NCI-H1436 treated with DMSO at 0.1 percent for 48 hours (cell line): Measurements from ENCODE around the gene ADAMTS12.
"Not testable (repeated sequence)": the region's sequence is repeated elsewhere in the genome, so short reads cannot be mapped to it uniquely, and the experiment has no call there.

ENCODE experiments used
- DNase-seq: peaks from one replicate; lab custom pipeline; 2025; lab: John Stamatoyannopoulos, UW

The ADAMTS12 gene

DNA sequence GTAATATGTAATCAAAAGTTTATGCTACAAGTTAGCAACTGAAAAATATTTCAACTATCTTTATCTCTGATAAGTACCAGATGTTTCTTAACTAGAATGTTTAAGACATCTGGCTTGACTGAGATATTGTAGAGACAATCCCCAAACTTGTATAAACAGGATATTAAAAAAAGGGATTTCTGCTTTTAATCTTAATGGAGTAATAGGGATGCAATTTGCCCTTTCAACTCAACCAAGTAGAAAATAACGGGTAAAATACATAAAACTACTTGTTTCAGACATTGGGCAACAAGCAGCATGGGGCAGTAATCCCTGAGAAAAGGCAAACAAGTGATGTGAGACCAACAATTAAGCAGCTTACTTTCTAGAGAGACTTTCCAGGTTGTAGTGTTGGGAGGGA lies 9.4 kb upstream of the ADAMTS12 start:
- no peak for DNase-seq

DNA sequence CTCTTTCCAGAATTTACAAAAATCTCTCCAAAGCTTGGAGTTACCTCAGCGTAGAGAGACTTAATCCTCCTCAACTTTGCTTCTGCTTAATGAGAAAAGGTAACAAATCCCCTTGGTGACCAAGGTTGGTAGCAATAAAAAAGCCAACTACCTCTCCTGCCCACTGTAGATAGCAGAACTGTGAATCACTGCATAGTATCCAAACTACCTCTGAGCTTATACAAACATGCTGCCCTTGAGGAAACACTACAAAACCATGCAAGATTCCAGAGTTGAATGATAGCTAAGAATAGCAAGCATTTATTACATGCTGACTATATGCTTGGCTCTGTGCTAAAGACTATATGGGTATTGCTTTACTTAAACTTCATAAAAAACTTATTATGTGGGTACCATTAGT lies 2.8 kb upstream of the ADAMTS12 start:
- DNase-seq = no peak

DNA sequence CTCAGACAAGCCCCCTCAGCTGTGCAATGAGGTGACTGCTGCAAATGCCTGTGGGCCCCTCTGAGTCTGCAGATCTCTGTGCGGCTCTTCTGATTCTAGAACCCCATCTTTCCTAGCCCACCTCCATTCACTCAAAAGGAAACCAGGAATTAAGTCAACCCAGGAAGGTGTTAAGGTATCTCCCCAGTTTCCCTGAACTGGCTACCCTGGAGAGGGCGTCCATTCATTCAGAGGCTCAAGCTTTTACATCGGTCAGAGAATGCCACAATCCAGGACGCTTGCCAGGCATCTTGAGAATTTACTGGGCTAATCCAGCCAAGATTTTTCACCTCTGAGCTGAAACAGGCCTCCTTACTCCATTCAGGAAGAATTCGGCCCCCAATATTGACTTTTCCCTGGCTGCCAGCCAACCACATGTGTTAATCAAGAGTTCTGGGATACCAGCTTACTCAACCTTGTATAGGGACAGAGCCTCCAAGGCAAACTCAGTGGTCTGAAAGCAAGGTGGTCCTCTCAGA lies 889 bp upstream of the ADAMTS12 start:
- DNase-seq = no peak

DNA sequence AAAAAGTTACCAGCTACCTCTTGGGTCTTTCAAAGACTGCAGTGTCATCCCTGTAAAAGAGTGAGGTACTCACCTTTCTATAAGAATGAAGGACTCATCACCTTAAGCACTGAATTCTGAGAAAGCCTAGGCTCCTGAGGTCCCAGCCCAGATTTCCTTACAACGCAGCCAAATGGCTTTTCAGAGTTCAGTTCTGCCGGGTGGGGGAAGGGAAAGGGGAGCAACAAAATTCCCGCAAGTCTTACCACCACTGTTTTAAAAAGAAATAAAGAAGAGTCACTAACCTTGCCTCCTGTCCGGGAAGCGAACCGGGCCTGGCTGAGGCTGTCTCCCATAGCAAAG lies 373 bp downstream of the ADAMTS12 start:
- no peak for DNase-seq

DNA sequence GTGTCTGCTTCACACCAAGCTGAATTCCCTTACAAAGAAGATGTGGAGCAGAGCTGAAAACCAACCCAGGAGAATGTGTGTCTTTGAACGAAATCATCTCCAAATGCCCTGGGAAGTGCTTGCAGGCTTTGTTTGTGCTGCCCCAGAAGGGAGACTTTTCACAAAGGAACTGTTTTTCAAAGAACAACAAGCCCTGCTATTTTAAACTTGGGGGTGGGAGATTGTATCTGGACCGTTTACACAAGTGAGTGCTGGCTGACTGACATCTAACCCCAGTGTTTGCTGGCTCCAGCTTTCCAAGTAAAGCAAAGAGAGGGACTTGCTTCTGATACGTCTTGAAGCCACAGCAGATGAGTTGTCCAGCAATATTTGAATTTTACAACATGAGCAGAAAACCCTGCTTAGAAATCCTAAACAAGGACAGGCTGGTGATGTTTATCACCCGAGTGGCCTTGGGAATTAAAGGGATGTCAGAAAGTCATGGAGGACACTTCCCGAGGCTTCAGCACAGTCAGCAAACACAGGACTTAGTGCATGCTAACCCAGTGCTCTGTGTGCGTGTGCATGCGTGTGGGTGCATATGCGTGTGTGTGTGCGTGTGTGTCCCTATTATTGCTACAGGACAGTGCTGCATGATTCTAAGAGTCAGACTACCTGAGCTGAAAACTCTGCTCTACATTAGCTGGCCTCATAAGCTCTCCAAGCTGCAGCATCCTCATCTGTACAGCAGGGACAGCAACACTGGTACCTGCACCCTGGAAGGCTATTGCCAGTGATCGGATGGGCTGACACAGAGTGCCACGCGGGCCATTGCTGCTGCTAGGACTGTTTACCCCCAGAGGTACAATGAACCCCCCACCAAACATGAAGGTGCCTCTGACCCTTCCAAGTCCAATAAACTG lies 1.4 kb downstream of the ADAMTS12 start:
- no peak for DNase-seq

DNA sequence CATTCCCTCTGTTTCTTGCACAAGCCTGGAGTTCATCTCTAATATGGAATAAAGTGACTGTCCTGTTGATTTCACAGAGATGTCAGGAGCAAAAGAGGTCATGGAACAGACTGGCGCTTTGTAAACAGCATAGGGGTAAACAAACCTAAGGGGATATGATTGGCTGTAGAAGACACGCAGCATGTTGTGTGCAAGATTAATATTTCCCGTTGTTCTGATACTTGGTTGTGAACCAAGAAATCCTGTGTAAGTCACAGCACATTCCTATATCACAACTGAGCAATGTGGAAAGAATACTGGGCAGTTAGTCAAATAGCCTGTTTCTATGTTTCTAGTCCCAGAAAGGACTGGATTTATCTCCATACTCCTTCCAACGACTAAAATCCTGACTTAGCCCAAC lies 3.2 kb downstream of the ADAMTS12 start:
- DNase-seq = no peak

DNA sequence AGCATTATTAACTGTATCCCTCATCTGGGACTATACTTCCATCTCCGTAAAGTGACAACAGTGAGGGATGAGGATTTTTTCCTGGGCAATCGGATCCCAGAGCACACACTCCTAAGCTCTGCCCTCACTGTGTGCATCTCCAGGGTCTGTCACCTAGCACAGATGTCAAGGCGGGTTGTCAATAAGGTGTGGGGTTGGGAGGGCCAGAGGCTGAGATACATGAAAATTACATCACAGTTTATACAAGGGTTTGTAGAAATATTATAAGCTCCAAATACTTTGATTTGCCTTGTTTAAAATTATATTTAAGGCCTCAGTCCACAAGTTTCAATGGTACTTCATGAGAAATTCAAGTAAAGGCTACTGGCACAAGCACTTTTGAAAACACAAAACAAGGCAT lies 4.5 kb downstream of the ADAMTS12 start:
- no peak for DNase-seq

DNA sequence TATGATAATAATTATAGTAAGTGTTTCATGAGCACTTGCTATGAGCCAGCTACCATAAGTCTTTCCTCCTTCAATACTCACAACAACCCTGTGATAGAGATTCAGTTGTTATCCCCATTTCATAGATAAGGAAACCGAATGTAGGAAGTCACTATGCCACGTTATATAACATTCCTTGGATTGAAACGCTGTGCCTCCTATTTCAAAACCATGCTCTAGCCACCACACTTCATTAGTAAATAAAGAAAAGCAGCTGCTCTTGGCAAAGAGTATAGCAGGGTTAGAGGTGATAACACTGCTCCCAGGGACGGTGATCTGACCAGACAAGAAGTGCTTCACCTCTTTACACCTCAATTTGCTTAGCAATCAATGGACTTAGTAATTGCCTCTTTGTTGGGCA lies 5.5 kb downstream of the ADAMTS12 start:
- DNase-seq = no peak

DNA sequence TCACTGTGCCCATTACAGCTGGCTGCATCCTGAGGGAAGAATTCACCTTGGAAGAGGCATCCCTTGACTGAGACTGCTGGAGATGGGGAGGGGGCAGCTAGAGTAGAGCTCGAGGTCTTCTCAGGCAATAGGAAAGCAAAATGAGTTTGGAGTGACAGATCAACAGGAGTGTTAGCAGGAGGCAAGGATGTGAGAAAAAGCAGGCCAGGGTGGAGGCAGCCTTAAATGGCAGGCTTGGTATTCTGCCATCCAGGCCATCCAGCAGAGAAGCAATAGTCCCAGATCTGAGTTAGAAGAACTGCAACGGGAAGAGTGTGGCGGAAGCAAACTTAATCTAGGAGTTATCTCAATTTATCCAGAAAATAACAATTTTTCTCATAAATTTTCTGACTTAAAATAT lies 6.1 kb downstream of the ADAMTS12 start:
- DNase-seq = no peak

DNA sequence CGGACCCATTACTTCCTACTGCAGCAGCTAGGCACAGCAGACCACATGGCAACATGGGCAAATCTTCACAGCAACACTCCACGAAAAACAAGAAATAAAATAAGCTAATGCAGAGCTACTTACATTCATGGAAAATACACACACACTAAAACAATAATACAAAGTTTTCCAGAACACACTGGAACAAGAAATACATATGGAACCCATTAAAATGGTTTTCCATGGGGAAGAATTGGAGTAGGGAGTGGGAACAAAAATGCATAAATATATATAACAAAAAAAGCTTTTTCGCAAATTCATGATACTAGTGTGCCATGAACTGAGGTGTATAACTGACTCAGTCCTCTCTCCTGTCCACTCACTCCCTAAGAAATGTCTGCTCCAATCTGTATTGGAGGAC lies 8.3 kb downstream of the ADAMTS12 start:
- no peak for DNase-seq

DNA sequence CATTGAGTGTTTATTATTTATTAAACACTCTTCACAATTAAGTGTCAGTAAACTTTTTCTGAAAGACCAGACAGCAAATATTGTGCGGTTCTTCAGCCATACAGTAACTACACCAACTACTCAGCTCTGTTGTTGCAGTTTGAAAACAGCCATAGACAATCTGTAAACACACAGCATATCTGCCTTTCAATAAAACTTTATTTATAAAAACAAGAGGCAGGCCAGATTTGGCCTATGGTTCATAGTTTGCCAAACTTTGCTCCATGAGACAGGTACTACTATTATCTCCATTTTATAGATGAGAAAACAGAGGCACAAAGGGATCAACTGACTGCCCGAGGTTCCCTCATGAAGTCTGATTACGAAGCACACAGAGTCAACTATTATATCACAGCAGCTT lies 11.5 kb downstream of the ADAMTS12 start:
- DNase-seq = no peak

DNA sequence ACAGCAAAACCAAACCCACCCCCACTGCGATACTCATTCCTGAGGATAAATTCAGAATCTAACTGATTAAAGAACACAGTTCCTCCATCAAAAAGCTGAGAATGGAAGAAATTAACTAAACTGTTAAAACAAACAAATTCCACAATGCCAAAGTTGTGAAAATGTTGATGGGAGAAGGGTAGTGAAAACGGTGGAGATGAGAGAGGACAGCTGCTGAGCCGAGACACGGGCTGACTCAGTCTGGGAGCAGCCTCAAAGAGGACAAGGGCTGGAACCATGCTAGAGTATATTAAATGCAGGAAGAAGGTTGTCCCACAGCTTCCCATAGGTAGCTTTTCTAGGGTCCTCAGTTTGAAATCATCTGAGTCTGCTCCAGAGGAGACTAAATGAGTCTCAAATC lies 14.3 kb downstream of the ADAMTS12 start:
- no peak for DNase-seq

DNA sequence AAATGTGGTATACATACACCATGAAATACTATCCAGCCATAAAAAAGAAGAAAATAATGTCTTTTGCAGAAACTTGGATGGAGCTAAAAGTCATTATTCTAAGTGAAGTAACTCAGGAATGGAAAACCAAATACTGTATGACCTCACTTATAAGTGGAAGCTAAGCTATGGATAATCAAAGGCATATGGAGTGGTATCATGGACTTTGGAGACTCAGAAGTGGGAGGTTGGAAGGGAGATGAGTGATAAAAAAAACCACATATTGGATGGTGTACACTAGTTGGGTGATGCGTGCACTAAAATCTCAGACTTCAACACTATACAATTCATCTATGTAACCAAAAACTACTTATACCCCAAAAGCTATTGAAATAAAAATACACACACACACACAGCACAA lies 24.5 kb downstream of the ADAMTS12 start:
- no peak for DNase-seq

DNA sequence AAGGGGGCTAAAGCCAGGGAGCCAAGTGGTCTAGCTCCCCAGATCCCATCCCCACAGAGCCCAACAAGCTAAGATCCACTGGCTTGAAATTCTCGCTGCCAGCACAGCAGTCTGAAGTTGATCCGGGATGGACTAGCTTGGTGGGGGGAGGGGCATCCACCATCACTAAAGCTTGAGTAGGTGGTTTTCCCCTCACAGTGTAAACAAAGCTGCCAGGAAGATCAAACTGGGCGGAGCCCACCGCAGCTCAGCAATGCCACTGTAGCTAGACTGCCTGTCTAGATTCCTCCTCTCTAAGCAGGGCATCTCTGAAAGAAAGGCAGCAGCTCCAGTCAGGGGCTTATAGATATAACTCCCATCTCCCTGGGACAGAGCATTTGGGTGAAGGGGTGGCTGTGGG lies 32.6 kb downstream of the ADAMTS12 start:
- DNase-seq = not testable (repeated sequence)

DNA sequence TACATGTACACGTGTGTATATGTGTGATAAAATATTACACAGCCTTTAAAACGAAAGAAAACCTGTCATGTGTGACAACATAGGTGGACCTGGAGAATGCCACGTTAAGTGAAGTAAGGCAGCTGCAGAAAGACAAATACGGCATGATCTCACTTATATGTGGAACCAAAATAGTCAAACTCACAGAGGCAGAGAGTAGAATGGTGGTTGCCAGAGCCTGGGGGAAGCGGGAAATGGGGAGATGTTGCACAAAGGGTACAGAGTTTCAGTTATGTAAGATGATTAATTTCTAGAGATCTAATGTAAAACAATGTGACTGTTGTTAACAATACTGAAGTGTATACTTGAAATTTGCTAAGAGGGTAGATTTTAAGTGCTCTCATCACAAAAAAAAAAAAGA lies 34.8 kb downstream of the ADAMTS12 start:
- DNase-seq = no peak

DNA sequence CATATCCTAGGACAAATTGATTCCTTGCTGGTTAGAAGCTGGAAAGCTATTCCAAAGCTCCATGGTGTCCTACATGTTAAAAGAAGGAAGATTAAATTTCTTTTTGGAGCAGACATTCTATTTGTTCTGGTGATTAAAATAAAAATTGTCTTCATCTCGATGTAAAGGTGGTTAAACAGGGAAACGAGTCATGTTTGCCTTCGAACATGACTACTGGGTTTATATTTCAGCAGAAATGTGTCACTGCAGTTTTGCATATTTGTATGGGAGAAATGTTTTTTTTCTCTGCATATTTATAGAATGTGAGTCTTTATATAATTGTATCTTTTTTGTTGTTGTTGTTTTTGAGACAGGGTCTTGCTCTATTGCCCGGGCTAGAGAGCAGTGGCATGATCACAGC lies 36.4 kb downstream of the ADAMTS12 start:
- DNase-seq = no peak

DNA sequence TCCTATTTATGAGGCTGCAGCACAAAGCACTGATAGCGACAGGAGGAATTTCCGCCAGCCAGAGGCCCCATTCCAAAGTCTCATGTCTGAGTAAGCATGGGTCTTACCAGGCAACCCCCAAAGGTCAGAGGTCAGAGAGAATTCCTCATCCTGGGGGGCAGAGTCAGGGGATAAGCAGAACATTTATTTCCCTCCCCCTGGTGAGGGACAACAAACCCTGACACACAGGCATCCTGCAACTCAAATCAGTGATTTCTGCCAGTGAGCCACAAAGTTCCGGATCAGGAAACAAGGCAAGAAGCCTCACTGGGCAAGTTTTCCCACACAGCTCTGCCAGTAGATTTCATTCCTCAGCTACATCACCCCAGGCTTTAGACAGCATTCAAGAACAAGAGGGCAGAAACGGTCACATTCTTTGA lies 37.0 kb downstream of the ADAMTS12 start:
- DNase-seq = no peak

DNA sequence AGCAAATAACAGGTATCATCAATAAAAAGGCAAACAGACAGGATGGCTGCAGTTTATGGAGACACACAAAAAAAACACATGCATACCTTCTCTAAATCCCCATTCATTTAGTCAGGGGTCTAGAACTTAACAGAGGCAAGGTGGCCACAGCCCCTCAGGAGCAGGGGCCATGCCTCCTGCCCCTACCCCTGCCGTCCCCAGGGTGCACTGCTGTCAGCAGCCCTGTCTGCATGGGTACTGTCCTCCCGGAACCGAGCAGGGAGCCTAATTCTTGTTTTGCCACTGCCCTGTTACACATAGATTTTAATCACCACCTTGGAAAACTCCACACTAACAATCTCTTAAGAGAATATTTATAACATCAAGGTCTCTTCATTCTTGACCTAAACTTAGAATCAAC lies 39.0 kb downstream of the ADAMTS12 start:
- no peak for DNase-seq

DNA sequence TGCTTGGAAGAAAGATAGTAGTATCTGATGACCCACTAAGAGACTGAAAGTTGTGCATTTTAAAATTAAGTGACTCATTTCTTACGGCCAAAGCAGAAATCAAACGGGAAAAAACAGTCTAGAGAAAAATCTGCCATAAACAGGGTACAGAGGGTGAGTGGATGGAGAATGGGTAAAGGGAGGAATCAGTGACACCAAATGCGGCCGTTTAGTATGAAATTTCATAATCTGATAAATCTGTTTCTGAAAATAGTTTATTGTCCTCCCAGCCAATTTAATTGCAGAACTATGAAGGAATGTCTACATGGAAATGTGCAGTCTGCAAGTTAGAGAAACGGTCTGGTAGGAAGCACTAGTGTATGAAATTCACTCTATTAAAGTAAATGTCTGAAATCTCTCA lies 39.5 kb downstream of the ADAMTS12 start:
- DNase-seq = no peak

DNA sequence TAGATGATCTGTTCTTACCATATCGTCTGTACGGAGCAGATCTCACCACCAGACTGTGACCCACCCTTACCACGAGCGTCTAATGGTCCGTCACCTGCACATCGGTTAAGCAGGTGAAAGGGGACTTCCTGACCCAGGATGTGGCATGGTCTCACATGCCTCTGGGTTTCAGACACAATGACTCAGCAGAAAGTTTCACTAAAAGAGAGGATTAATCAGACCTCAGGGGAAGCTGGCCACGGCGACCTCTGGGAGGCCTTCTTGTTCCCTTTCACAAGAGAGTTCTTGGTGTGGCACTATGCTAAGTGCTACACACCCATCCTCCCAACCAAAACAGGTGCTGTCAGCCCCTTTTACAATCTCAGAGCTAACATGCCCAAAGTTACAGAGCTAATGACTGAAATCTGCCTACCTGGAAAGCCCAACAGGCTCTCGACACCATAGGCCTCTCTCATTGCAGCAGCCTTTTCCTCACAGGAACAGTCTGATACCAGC lies 41.6 kb downstream of the ADAMTS12 start:
- no peak for DNase-seq

DNA sequence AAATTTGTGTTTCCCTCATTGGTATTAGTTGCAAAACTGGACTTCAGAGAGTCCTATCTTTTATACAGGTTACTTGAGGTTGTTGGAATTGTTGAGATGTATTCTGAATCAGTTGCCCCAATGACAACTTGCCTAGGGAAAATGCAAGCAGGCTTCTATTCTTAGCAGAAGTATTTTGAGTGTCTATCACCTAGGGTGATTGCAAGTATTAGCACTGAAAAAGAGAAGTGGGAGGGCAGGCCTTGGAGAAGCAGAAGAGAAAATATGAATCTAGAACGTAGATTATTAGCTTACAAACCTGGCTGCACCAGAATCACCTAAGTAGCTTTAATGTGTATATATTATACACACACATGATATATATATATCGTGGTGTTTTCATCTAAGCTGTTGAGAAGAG lies 43.2 kb downstream of the ADAMTS12 start:
- no peak for DNase-seq

DNA sequence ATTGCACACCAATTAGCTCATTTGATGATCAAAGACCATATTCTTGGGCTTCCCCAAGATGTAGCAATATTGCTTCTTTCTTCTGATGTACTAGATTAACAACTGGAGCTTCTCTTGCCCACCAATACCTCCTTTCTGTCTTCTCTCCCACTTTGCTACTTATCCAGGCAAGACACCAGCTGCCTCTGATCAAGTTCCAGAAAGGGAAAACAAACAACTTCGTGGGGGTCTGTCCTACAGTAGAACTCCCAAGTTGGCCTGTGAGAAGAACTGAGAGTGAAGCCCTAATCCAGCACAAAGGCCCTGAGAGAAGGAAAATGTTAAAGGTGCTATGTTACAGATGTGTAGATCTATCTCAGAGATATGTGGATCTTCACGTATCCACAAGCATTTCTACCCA lies 44.9 kb downstream of the ADAMTS12 start:
- DNase-seq = no peak

DNA sequence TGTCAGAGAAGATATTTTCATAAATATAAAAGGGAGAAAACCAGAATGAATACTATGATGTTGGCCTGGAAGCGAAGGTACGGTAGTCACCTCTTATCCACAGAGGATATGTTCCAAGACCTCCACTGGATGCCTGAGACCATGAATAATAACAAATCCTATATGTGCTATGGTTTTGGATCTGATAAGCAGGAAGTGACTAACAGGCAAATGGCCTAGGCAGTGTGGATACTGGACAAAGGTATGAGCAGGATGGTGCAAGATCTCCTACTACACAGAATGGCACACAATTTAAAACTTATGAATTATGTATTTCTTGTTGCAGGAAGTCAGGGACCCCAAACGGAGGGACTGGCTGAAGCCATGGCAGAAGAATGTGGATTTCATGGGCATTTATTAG lies 48.2 kb downstream of the ADAMTS12 start:
- no peak for DNase-seq

DNA sequence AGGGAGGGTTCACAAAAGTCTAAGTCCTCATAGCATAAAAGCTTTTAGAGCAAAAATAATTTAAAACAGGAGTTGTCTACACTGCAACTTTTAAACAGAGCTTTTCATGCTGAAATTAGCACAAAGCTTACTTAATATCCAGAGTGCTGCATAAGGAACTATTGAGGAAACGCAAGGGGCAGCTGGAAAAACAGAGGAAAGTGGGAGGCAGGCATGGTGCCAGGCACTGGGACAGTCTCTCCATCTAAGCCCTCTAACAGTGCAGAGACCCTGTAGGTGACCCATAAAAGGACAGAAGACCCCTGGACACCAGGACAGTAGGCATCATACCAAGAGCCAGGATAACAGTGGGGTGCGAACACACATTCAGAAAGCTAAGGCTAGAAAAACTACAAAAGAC lies 49.3 kb downstream of the ADAMTS12 start:
- DNase-seq = no peak
